ENCODE measurements around the gene ZNF197. TPM values are rescaled to one million over a fixed set of nuclear protein-coding genes. Genes with fewer than 3 reads are reported as not detected.

Gene ZNF197
- total and polyA plus RNA-seq, 2 of the 8 experiments (the other 6 are each of a cell fraction or from before 2014, with no cell fraction given), result 3.9 to 16.8 TPM

DNA sequence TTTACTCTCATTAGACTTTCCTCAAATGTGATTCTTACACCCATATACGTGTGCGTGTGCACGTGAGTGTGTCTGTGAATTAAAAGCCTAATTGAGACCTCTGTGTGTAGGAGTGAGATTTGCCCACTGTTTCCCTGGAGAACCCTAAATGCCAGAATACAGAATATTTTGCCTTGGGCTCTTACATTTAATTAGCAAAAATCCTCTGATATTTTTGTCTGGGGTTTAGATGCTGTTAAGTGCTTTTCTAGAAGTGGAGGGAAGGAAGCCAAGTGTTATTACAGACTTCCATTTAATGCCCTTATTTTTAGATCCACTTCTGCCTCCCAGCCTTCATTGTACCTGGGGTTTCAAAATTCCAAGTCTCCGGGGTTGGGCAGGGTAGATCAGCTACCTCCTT, 41.5 kb downstream of the ZNF197 start:
- TF ChIP-seq CHD2 (IDR thresholded peaks at IDR 0.05; ENCODE audit: low read length) (no peak), SP1 (IDR thresholded peaks at IDR 0.05; ENCODE audit: low read depth, low read length) (no peak), ASH2L (IDR thresholded peaks at IDR 0.05; ENCODE audit: low read length) (no peak), ZNF274 (IDR thresholded peaks at IDR 0.05; ENCODE audit: borderline replicate concordance, extremely low read depth, low read length) (no peak), JUN (IDR thresholded peaks at IDR 0.05; ENCODE audit: low read depth, low read length) (no peak), SIX5 (IDR thresholded peaks at IDR 0.05; ENCODE audit: low read depth, low read length) (no peak), SP4 (IDR thresholded peaks at IDR 0.05; ENCODE audit: low read length) (no peak), BACH1 (IDR thresholded peaks at IDR 0.05; ENCODE audit: low read length) (no peak)
- Histone ChIP-seq H3K56ac (replicated peaks; ENCODE audit: insufficient read length, low read depth, low read length) (no peak overlapping the region), H3K18ac (ENCODE audit: extremely low read depth, low read length) (no peak overlapping the region), H3K4me3 (ENCODE audit: extremely low read depth in 1 of 4, insufficient read depth in 2 of 4, low read depth in 3 of 4, low read length in 4 of 4) (no peak overlapping the region), H2BK5ac (ENCODE audit: low read depth, low read length) (no peak overlapping the region), H4K8ac (ENCODE audit: extremely low read depth, insufficient read depth, low read length) (no peak overlapping the region), H2BK20ac (ENCODE audit: low read length) (no peak overlapping the region), H2BK12ac (ENCODE audit: low read depth, low read length) (no peak overlapping the region), H3K23me2 (ENCODE audit: low read depth, low read length) (no peaks in the 10 kb centered on the region), H2AK5ac (ENCODE audit: low read depth, low read length) (no peak overlapping the region), H3K4ac (replicated peaks; ENCODE audit: insufficient read length, low read depth, low read length) (no peak overlapping the region), H3K23ac (ENCODE audit: insufficient read length) (no peak overlapping the region), H3K14ac (ENCODE audit: insufficient read length) (no peak overlapping the region), H2AFZ (ENCODE audit: low read length) (no peak overlapping the region), H3K36me3 (ENCODE audit: control insufficient read depth in 2 of 4, insufficient read depth in 4 of 4, low read length in 3 of 4) (peaks cover 0 to 1% (median under 1%) of the 10 kb centered on the region in 4 experiments; a peak in 4 of 8 replicates), H3K4me2 (ENCODE audit: insufficient read depth in 1 of 2, low read depth in 2 of 2, low read length in 2 of 2) (no peak overlapping the region), H2BK15ac (ENCODE audit: low read length) (no peak overlapping the region), H3K4me1 (replicated peaks in 1 of 4; ENCODE audit: control insufficient read depth in 3 of 4, insufficient read depth in 4 of 4, low read length in 3 of 4) (no peaks in the 10 kb centered on the region), H3K79me2 (ENCODE audit: control insufficient read depth in 1 of 2, insufficient read depth in 2 of 2, low read length in 2 of 2) (no peaks in the 10 kb centered on the region), H3K9ac (replicated peaks in 1 of 4; ENCODE audit: extremely low read depth in 1 of 4, low read depth in 3 of 4, low read length in 3 of 4) (no peak overlapping the region), H2BK120ac (replicated peaks; ENCODE audit: low read depth, low read length) (no peak overlapping the region), H3K9me3 (ENCODE audit: insufficient read depth in 2 of 2, low read depth in 1 of 2, low read length in 1 of 2) (peaks cover 0 to under 1% of the 10 kb centered on the region in 2 experiments; a peak in 1 of 4 replicates), H4K91ac (replicated peaks; ENCODE audit: insufficient read length, low read length) (no peak overlapping the region), H3K79me1 (ENCODE audit: low read depth, low read length) (no peaks in the 10 kb centered on the region), H4K5ac (ENCODE audit: insufficient read length, low read depth, low read length) (no peak overlapping the region), H3K27me3 (replicated peaks in 1 of 4; ENCODE audit: control insufficient read depth in 3 of 4, extremely low read depth in 1 of 4, insufficient read depth in 3 of 4, low read length in 3 of 4) (no peaks in the 10 kb centered on the region), H3K27ac (ENCODE audit: low read depth, low read length) (no peak overlapping the region), H4K20me1 (replicated peaks in 1 of 2; ENCODE audit: control insufficient read depth in 1 of 2, insufficient read depth in 2 of 2, low read length in 2 of 2) (no peaks in the 10 kb centered on the region)
- WGBS, 2 experiments (ENCODE audit: extremely low coverage in 1 of 2, insufficient coverage in 1 of 2, insufficient read length in 1 of 2, insufficient replicate concordance in 2 of 2, low coverage in 1 of 2, low lambda C conversion rate in 2 of 2, missing lambda C conversion rate in 1 of 2), result 89% methylated on average over 4 of the region's 4 CpGs; no CpG with 5 or more reads in 1 of the 2 experiments
- DNase-seq (ENCODE audit: low read depth in 1 of 2, low spot score in 2 of 2) (no peak), FAIRE-seq (no peak)
- CTCF ChIA-PET (ENCODE audit: partially characterized antibody), result no interaction called here
- POLR2A ChIA-PET (ENCODE audit: partially characterized antibody), result interaction anchor here (1.3 kb wide), 1 partner anchor 10 kb away, joined by 3 read pairs; no protein-coding TSS in a partner anchor
